MM.1S (cell line): Measurements from ENCODE around the gene MADD.

Experiments
- CTCF ChIP-seq: fragments of 300-600 bp; sonication (generic); IDR thresholded peaks from 2 replicates; pipeline ENCODE4 v1.5.1; 2016; ENCODE audit warnings: antibody characterized with exemption, low read length, mixed read lengths
- EZH2 ChIP-seq: fragments of 300-600 bp; sonication (generic); optimal IDR thresholded peaks from 2 replicates; pipeline ENCODE3; 2017; ENCODE audit warnings: low read depth, mild to moderate bottlenecking, antibody characterized with exemption, low read length, mixed read lengths

GRCh38 chr11:47342036-47342803 lies 72.3 kb downstream of the MADD start:
- no peak for TF ChIP-seq CTCF
- no peak for TF ChIP-seq EZH2
